PC-9 (cell line): Measurements from ENCODE around the gene VENTX.

Experiments
- EZH2 ChIP-seq: fragments of 200-600 bp; sonication (generic); IDR thresholded peaks from 2 replicates; pipeline ENCODE4 v1.8.0; 2017; ENCODE audit warnings: antibody characterized with exemption, low read depth
- TF ChIP-seq, protein P1 (sequence below): fragments of 200-600 bp; sonication (generic); conservative IDR thresholded peaks from 2 replicates; pipeline ENCODE4 v1.6.1; 2017; ENCODE audit warnings: mixed run types, antibody characterized with exemption, mild to moderate bottlenecking, moderate library complexity

DNA sequence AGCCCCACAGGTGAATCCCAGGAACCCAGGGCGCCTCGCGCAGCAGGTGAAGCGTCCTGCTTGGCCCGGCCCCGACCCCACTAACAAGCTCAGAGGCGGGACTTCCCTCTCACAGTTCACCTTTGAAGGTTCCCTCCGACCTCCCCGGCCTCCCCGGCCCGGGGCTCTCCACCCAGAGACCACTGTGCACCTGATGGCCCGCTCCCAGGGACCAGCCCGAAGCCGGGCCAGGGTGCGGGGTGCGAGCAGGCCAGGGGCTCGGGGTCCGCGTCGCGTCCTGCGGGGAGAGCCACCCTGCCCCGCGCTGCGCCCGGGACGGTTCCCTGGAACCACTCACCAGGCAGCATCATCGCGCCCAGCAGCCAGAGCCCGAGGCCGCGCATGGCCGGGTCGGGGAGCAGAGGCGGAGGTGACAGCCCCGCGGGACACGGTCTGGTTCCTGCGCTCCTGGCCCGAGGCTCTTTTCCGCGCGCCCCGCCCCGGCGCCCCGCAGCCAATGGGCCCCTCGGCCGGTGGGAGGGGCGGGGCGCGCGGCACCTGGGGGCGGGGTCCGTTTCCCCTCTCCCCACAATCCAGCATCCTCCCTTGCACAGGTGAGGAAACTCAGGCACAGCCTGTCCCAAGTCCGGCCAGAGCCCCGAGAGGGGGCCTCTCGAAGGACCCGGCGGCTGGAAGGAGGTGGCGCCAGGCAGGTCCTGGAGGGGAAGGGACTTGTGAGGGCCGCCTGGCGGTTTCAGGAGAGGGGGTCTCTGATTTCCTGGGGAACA lies 39.0 kb downstream of the VENTX start, which contains the start of gene ADAM8:
- TF ChIP-seq, protein P1, sequence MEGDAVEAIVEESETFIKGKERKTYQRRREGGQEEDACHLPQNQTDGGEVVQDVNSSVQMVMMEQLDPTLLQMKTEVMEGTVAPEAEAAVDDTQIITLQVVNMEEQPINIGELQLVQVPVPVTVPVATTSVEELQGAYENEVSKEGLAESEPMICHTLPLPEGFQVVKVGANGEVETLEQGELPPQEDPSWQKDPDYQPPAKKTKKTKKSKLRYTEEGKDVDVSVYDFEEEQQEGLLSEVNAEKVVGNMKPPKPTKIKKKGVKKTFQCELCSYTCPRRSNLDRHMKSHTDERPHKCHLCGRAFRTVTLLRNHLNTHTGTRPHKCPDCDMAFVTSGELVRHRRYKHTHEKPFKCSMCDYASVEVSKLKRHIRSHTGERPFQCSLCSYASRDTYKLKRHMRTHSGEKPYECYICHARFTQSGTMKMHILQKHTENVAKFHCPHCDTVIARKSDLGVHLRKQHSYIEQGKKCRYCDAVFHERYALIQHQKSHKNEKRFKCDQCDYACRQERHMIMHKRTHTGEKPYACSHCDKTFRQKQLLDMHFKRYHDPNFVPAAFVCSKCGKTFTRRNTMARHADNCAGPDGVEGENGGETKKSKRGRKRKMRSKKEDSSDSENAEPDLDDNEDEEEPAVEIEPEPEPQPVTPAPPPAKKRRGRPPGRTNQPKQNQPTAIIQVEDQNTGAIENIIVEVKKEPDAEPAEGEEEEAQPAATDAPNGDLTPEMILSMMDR: no peak
- TF ChIP-seq EZH2: no peak
